HG02571 (cell line): ENCODE measurements around the gene AGPS.

Experiments
- ATAC-seq: cut with Tn5 transposase; IDR thresholded peaks from one replicate; pipeline ENCODE4 v1.9.1; 2021; ENCODE audit warnings: mild to moderate bottlenecking, moderate library complexity; ENCODE audit not compliant: unreplicated experiment

Gene AGPS

GRCh38 chr2:177582000-177582399, 189.4 kb downstream of the AGPS start:
- no peak for ATAC-seq

GRCh38 chr2:177584030-177584692, 191.6 kb downstream of the AGPS start:
- ATAC-seq: no peak

GRCh38 chr2:177585234-177585863, 192.8 kb downstream of the AGPS start:
- no peak for ATAC-seq

DNA sequence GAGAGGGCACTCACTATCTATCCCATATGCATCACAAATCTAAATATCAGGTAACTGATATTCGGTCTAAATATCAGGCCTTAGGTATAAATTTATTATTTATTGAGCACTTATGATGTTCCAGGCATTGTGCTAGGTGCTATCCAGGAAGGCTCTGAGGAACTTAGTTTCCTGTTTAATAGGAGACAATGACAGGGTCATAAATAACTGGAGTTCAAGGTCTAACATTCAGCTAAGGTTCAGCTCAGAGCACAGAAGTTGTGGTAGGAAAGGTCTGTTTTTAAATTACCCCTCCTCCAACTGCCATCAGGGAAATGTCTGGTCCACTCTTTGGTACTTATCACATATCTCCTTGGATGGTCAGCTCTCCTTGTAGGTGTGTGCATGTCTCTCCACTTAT, 193.6 kb downstream of the AGPS start:
- no peak for ATAC-seq

DNA sequence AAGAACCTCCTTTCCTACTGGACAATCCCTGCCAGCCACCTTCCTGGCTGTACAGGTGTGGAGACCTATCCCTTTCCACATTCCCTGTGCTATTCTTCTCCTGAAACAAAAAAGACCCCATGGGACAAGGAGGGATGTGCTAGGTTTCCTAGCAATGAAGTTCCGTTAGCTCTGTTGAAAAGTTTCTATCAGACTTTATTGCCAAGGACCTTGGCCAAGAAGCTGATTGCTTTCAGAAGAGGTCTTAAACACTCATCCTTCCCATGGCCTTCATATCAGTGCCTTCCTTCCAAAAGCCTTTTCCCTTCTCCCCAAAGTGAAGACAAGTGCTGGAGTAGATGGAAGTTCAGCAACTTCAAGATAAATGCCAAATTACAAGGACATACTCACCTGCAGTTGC, 194.8 kb downstream of the AGPS start:
- no peak for ATAC-seq

- ATAC-seq: no peak
Measured at GRCh38 chr2:177588671-177589070, 196.1 kb downstream of the AGPS start.

DNA sequence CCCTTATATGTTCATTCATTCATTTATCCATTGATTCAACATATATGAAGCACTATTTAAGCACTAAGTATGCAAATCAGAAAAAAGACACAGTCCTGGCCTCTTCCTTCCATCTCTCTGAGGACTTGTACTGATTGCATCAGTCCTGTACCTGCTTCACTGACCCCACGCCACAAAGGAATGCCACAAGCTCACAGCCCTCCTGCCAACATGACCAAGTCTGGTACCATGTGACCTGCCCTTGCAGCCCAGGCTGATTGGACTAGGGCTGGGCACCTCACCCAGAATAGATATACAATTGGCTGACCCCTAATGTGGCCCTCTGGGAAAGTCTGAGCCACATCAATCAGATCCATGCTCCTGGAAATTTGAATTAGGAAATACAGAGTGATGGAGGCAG, 196.6 kb downstream of the AGPS start:
- ATAC-seq: no peak

GRCh38 chr2:177592397-177592796, 199.8 kb downstream of the AGPS start:
- ATAC-seq: no peak

DNA sequence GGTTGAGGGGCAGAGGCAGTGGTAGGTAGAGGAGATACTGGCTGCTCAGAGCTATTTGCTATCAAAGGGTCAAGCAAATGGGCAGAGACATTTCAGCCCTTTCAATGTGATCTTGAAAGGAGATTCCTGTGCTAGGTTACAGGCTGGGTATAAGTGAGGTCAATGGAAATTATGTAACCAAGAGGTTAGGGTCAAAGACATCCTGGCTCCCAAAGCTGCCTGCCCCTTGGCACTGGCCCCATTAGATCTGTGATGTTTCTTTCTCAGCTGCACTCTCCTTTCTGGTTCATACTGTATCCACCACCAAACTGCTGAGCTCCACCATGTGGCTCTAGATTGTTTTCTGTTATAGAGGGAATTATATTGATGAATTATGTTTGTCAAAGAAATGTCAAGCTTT, 200.4 kb downstream of the AGPS start:
- ATAC-seq: no peak

- no peak for ATAC-seq
Measured at GRCh38 chr2:177593402-177593801, 200.8 kb downstream of the AGPS start.
